ENCODE measurements around the gene XRCC6. TPM values are rescaled to one million over a fixed set of nuclear protein-coding genes. Genes with fewer than 3 reads are reported as not detected.
"Not testable (repeated sequence)": the region's sequence is repeated elsewhere in the genome, so short reads cannot be mapped to it uniquely, and the experiment has no call there.

XRCC6 gene
- total RNA-seq, 1 experiment from 2014 or later, result 203 TPM

GRCh38 chr22:41621911-41622179 lies 750 bp downstream of the XRCC6 start:
- DNase-seq (ENCODE audit: unreplicated experiment), result no peak
- Mint-ChIP-seq H3K4me3 (ENCODE audit: unreplicated experiment) (peak overlapping the region; percentile 93), H3K27me3 (ENCODE audit: insufficient read depth, unreplicated experiment) (no peaks in the 10 kb centered on the region), H3K36me3 (ENCODE audit: insufficient read depth, unreplicated experiment) (peaks cover 65% of the 10 kb centered on the region), H3K9me3 (ENCODE audit: unreplicated experiment) (no peaks in the 10 kb centered on the region), H3K27ac (ENCODE audit: low read depth, unreplicated experiment) (peak overlapping the region; percentile 95), H3K4me1 (ENCODE audit: insufficient read depth, unreplicated experiment) (peaks cover 25% of the 10 kb centered on the region)
- intact Hi-C loops (cut with micrococcal nuclease), result no loop called here
- ChIA-PET POLR2A (interaction anchor here (0.6 to 4.7 kb wide), 29 partner anchors 9 to 1294 kb away, joined by 3 to 60 read pairs (median 4); partner anchors contain the start of genes PHF5A, PMM1, POLR3H and SNU13), CTCF (interaction anchor here (0.6 to 0.7 kb wide), 3 partner anchors 42 to 349 kb away, joined by 3 read pairs; no protein-coding TSS in a partner anchor)
- no TSS peak for BruUV-seq (replicated peaks)
- TF ChIP-seq, protein P1, sequence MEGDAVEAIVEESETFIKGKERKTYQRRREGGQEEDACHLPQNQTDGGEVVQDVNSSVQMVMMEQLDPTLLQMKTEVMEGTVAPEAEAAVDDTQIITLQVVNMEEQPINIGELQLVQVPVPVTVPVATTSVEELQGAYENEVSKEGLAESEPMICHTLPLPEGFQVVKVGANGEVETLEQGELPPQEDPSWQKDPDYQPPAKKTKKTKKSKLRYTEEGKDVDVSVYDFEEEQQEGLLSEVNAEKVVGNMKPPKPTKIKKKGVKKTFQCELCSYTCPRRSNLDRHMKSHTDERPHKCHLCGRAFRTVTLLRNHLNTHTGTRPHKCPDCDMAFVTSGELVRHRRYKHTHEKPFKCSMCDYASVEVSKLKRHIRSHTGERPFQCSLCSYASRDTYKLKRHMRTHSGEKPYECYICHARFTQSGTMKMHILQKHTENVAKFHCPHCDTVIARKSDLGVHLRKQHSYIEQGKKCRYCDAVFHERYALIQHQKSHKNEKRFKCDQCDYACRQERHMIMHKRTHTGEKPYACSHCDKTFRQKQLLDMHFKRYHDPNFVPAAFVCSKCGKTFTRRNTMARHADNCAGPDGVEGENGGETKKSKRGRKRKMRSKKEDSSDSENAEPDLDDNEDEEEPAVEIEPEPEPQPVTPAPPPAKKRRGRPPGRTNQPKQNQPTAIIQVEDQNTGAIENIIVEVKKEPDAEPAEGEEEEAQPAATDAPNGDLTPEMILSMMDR (IDR thresholded peaks at IDR 0.05; ENCODE audit: unreplicated experiment), result no peak

GRCh38 chr22:41625577-41625976 lies 4.5 kb downstream of the XRCC6 start:
- H3K4me1 Mint-ChIP-seq (ENCODE audit: insufficient read depth, unreplicated experiment), result peaks cover 9% of the 10 kb centered on the region
- TF ChIP-seq, protein P1 (IDR thresholded peaks at IDR 0.05; ENCODE audit: unreplicated experiment), result no peak
- intact Hi-C loops (cut with micrococcal nuclease), result no loop called here
- BruUV-seq (replicated peaks), result no TSS peak
- no peaks in the 10 kb centered on the region for H3K9me3 Mint-ChIP-seq (ENCODE audit: unreplicated experiment)
- no peak overlapping the region for H3K27ac Mint-ChIP-seq (ENCODE audit: low read depth, unreplicated experiment)
- H3K4me3 Mint-ChIP-seq (ENCODE audit: unreplicated experiment), result no peak overlapping the region
- CTCF ChIA-PET, result no interaction called here
- H3K27me3 Mint-ChIP-seq (ENCODE audit: insufficient read depth, unreplicated experiment), result no peaks in the 10 kb centered on the region
- POLR2A ChIA-PET, result interaction anchor here (1.1 kb wide), 1 partner anchor 18 kb away, joined by 3 read pairs; no protein-coding TSS in a partner anchor
- peaks cover 96% of the 10 kb centered on the region for H3K36me3 Mint-ChIP-seq (ENCODE audit: insufficient read depth, unreplicated experiment)
- DNase-seq (ENCODE audit: unreplicated experiment), result no peak

DNA sequence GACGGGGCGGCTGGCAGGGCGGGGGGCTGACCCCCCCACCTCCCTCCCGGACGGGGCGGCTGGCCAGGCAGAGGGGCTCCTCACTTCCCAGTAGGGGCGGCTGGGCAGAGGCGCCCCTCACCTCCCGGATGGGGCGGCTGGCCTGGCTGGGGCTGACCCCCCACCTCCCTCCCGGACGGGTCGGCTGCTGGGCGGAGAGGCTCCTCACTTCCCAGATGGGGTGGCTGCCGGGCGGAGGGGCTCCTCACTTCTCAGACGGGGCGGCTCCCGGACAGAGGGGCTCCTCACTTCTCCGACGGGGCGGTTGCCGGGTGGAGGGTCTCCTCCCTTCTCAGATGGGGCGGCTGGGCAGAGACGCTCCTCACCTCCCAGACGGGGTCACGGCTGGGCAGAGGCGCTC lies 10.0 kb downstream of the XRCC6 start:
- H3K27ac Mint-ChIP-seq (ENCODE audit: low read depth, unreplicated experiment); POLR2A ChIA-PET; intact Hi-C loops (cut with micrococcal nuclease); CTCF ChIA-PET; H3K27me3 Mint-ChIP-seq (ENCODE audit: insufficient read depth, unreplicated experiment); DNase-seq (ENCODE audit: unreplicated experiment); H3K4me3 Mint-ChIP-seq (ENCODE audit: unreplicated experiment); BruUV-seq (replicated peaks); H3K4me1 Mint-ChIP-seq (ENCODE audit: insufficient read depth, unreplicated experiment); H3K9me3 Mint-ChIP-seq (ENCODE audit: unreplicated experiment): not testable (repeated sequence)
- peaks cover 91% of the 10 kb centered on the region for H3K36me3 Mint-ChIP-seq (ENCODE audit: insufficient read depth, unreplicated experiment)

GRCh38 chr22:41631615-41632014 lies 10.5 kb downstream of the XRCC6 start:
- H3K27ac Mint-ChIP-seq (ENCODE audit: low read depth, unreplicated experiment); H3K27me3 Mint-ChIP-seq (ENCODE audit: insufficient read depth, unreplicated experiment); CTCF ChIA-PET; BruUV-seq (replicated peaks); H3K4me3 Mint-ChIP-seq (ENCODE audit: unreplicated experiment); intact Hi-C loops (cut with micrococcal nuclease); DNase-seq (ENCODE audit: unreplicated experiment); POLR2A ChIA-PET; H3K9me3 Mint-ChIP-seq (ENCODE audit: unreplicated experiment); H3K4me1 Mint-ChIP-seq (ENCODE audit: insufficient read depth, unreplicated experiment): not testable (repeated sequence)
- H3K36me3 Mint-ChIP-seq (ENCODE audit: insufficient read depth, unreplicated experiment), result peaks cover 91% of the 10 kb centered on the region

- BruUV-seq (replicated peaks); H3K4me3 Mint-ChIP-seq (ENCODE audit: unreplicated experiment); H3K27ac Mint-ChIP-seq (ENCODE audit: low read depth, unreplicated experiment); H3K27me3 Mint-ChIP-seq (ENCODE audit: insufficient read depth, unreplicated experiment); intact Hi-C loops (cut with micrococcal nuclease); H3K4me1 Mint-ChIP-seq (ENCODE audit: insufficient read depth, unreplicated experiment); H3K9me3 Mint-ChIP-seq (ENCODE audit: unreplicated experiment); CTCF ChIA-PET; DNase-seq (ENCODE audit: unreplicated experiment): not testable (repeated sequence)
- peaks cover 91% of the 10 kb centered on the region for H3K36me3 Mint-ChIP-seq (ENCODE audit: insufficient read depth, unreplicated experiment)
- POLR2A ChIA-PET, result interaction anchor here (1.5 kb wide), 1 partner anchor 14 kb away, joined by 3 read pairs; the partner anchor contains the start of genes DESI1 and XRCC6
Observed at GRCh38 chr22:41634610-41635009, 13.5 kb downstream of the XRCC6 start.
